ENCODE results near the gene SLC9A4.

Gene SLC9A4

DNA sequence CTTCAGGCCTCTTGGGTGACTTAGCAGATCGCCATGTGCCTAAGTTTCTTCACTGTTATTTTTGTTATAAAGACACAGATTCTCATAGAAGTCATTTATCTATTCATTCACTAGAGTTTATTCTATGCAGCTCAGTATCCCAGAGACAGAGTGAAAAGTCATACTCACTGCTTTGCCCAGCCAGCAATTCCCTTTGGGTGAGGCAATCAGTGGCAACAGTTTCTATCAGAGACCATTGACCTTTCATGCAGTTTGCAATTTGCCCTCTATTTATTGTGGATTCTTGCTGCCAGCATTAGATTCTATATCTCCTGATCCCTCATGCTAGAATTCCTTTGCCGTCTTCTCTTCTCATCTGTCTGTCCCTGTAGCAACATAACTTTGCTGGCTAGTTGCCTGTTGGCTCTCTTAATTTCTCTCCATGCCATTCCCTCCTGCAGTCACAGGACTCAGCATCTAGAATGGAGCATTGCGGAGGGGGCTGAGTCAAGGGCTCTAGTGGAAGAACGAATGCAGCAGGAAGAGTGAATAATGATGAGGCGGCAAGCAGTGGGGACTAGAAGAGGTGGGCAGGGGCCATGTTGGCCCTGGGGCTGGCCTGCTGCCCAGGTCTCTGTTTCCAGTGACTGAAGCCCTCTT, 12.2 kb downstream of the SLC9A4 start:
- H3K4me1 ChIP-seq (ENCODE audit: control insufficient read depth, insufficient read depth, low read length) = peaks cover 19% of the 10 kb centered on the region
- no peak for DNase-seq (ENCODE audit: low read depth)
- H3K9ac ChIP-seq (ENCODE audit: low read length) = no peak overlapping the region
- H3K9me3 ChIP-seq (ENCODE audit: control insufficient read depth, low read length) = peaks cover 1% of the 10 kb centered on the region
- no peaks in the 10 kb centered on the region for H3K36me3 ChIP-seq (ENCODE audit: control insufficient read depth, insufficient read depth, low read length, severe bottlenecking)
- H3K4me3 ChIP-seq (ENCODE audit: low read length) = peak overlapping the region; percentile 16
- peaks cover 9% of the 10 kb centered on the region for H3K27me3 ChIP-seq (replicated peaks; ENCODE audit: control insufficient read depth, insufficient read depth, low read length)

- no peaks in the 10 kb centered on the region for H3K36me3 ChIP-seq (ENCODE audit: control insufficient read depth, insufficient read depth, low read length, severe bottlenecking)
- H3K4me1 ChIP-seq (ENCODE audit: control insufficient read depth, insufficient read depth, low read length) = peaks cover 14% of the 10 kb centered on the region
- DNase-seq (ENCODE audit: low read depth) = no peak
- H3K9me3 ChIP-seq (ENCODE audit: control insufficient read depth, low read length) = peaks cover 5% of the 10 kb centered on the region
- H3K4me3 ChIP-seq (ENCODE audit: low read length) = no peak overlapping the region
- H3K9ac ChIP-seq (ENCODE audit: low read length) = no peak overlapping the region
- peaks cover 9% of the 10 kb centered on the region for H3K27me3 ChIP-seq (replicated peaks; ENCODE audit: control insufficient read depth, insufficient read depth, low read length)
Measured at GRCh38 chr2:102486941-102487702, 14.1 kb downstream of the SLC9A4 start.

DNA sequence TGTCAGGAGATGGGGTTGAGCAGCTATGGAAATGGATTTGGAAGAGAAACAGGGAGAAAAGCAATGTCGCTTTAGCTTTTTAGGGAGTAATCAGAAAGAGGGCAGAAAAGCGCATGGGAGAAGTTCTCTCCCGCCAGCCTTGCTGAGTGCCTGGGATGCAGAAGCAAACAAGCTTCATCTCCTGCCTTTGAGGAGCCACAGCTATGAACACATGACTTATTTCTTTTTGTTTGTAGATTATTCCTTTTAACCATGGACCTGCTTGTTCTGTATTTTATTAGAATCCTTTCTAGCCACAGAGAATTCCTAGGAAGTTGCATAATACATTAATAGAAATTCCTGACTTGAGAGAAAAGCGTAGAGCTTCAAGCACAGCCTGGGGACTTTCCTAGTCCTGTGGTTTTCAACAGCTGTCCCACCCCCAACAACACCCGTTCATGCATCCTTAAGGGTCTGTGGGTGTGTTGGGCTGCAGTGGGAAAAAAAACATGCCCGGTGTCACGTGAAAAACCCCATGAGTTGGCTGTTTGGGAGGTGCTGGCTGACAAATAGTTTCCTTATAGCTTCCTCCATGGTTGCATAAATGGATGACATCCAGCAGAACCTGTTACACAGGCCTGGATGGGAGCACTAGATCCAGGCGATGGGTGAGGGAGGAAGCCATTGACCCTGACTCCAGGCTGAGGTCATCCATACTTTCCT, 14.9 kb downstream of the SLC9A4 start:
- Histone ChIP-seq H3K4me3 (ENCODE audit: low read length) (no peak overlapping the region), H3K9ac (ENCODE audit: low read length) (no peak overlapping the region), H3K4me1 (ENCODE audit: control insufficient read depth, insufficient read depth, low read length) (peaks cover 14% of the 10 kb centered on the region), H3K36me3 (ENCODE audit: control insufficient read depth, insufficient read depth, low read length, severe bottlenecking) (no peaks in the 10 kb centered on the region), H3K9me3 (ENCODE audit: control insufficient read depth, low read length) (peaks cover 5% of the 10 kb centered on the region), H3K27me3 (replicated peaks; ENCODE audit: control insufficient read depth, insufficient read depth, low read length) (peaks cover 9% of the 10 kb centered on the region)
- DNase-seq (ENCODE audit: low read depth) = peak; percentile 15

DNA sequence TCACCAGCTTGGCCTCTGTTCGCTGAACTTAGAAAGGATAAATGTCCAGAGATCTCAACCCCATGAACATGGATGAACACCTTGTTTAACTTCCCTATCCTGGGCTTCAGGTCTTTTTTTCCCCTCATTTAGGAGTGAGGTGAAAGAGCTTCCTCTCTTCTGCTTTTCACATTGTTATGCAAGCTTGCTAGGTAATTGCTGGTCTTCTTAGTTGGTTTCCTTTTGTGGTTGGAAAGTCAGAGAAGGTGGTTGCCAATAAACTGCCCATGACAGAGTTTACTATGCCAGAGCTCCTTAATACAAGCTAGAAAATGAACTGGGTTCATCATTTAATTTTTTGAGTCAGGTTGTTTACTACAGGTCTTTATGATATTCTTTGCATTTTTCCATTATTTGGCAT, 16.6 kb downstream of the SLC9A4 start:
- Histone ChIP-seq H3K4me1 (ENCODE audit: control insufficient read depth, insufficient read depth, low read length) (peaks cover 13% of the 10 kb centered on the region), H3K9ac (ENCODE audit: low read length) (no peak overlapping the region), H3K4me3 (ENCODE audit: low read length) (no peak overlapping the region), H3K27me3 (replicated peaks; ENCODE audit: control insufficient read depth, insufficient read depth, low read length) (peaks cover 9% of the 10 kb centered on the region), H3K36me3 (ENCODE audit: control insufficient read depth, insufficient read depth, low read length, severe bottlenecking) (no peaks in the 10 kb centered on the region), H3K9me3 (ENCODE audit: control insufficient read depth, low read length) (peaks cover 18% of the 10 kb centered on the region)
- no peak for DNase-seq (ENCODE audit: low read depth)

DNA sequence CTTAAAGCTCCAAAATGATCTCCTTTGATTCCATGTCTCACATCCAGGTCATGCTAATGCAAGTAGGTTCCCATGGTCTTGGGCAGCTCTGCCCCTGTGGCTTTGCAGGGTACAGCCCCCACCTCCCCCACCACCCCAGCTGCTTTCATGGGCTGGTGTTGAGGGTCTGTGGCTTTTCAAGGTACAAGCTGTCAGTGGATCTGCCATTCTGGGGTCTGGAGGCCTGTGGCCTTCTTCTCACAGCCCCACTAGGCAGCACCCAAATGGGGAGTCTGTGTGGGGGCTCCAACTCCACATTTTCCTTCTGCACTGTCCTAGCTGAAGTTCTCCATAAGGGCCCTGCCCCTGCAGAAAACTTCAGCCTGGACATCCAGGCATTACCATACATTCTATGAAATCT, 19.0 kb downstream of the SLC9A4 start:
- Histone ChIP-seq H3K36me3 (ENCODE audit: control insufficient read depth, insufficient read depth, low read length, severe bottlenecking) (no peaks in the 10 kb centered on the region), H3K4me3 (ENCODE audit: low read length) (no peak overlapping the region), H3K27me3 (replicated peaks; ENCODE audit: control insufficient read depth, insufficient read depth, low read length) (no peaks in the 10 kb centered on the region), H3K9ac (ENCODE audit: low read length) (no peak overlapping the region), H3K4me1 (ENCODE audit: control insufficient read depth, insufficient read depth, low read length) (no peaks in the 10 kb centered on the region), H3K9me3 (ENCODE audit: control insufficient read depth, low read length) (peaks cover 34% of the 10 kb centered on the region)
- no peak for DNase-seq (ENCODE audit: low read depth)

- Histone ChIP-seq H3K9ac (ENCODE audit: low read length) (no peak overlapping the region), H3K9me3 (ENCODE audit: control insufficient read depth, low read length) (peaks cover 34% of the 10 kb centered on the region), H3K4me1 (ENCODE audit: control insufficient read depth, insufficient read depth, low read length) (no peaks in the 10 kb centered on the region), H3K27me3 (replicated peaks; ENCODE audit: control insufficient read depth, insufficient read depth, low read length) (peaks cover 8% of the 10 kb centered on the region), H3K36me3 (ENCODE audit: control insufficient read depth, insufficient read depth, low read length, severe bottlenecking) (no peaks in the 10 kb centered on the region), H3K4me3 (ENCODE audit: low read length) (no peak overlapping the region)
- no peak for DNase-seq (ENCODE audit: low read depth)
Measured at GRCh38 chr2:102494570-102494969, 21.5 kb downstream of the SLC9A4 start.

DNA sequence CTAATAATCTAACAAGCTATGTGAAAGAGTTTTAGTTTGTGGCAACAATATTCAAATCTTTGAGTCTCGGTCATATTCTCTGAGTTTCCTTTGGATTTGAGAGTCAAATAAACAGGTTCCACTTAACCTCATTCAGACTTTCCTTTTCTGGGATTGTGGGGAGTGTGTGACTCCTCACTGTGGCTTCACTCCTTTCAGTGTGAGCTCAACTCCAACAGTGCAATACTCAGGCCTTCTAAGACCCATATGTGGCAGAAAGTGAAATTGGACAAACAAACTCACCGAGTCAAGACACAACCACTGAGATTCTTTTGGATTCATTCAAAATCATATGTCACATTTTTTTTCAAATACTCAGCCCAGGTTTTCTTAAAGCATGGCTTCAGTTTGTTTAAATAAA, 25.4 kb downstream of the SLC9A4 start:
- no peak for DNase-seq (ENCODE audit: low read depth)
- H3K4me3 ChIP-seq (ENCODE audit: low read length) = no peak overlapping the region
- H3K4me1 ChIP-seq (ENCODE audit: control insufficient read depth, insufficient read depth, low read length) = no peaks in the 10 kb centered on the region

GRCh38 chr2:102499558-102499957, 26.5 kb downstream of the SLC9A4 start:
- H3K9ac ChIP-seq (ENCODE audit: low read length) = no peak overlapping the region
- no peaks in the 10 kb centered on the region for H3K4me1 ChIP-seq (ENCODE audit: control insufficient read depth, insufficient read depth, low read length)
- H3K4me3 ChIP-seq (ENCODE audit: low read length) = no peak overlapping the region
- H3K36me3 ChIP-seq (ENCODE audit: control insufficient read depth, insufficient read depth, low read length, severe bottlenecking) = no peaks in the 10 kb centered on the region
- DNase-seq (ENCODE audit: low read depth) = no peak
- H3K27me3 ChIP-seq (replicated peaks; ENCODE audit: control insufficient read depth, insufficient read depth, low read length) = peaks cover 19% of the 10 kb centered on the region
- H3K9me3 ChIP-seq (ENCODE audit: control insufficient read depth, low read length) = peaks cover 17% of the 10 kb centered on the region

More for the DNA sequence above, 25.4 kb downstream of the SLC9A4 start:
- H3K27me3 ChIP-seq (replicated peaks; ENCODE audit: control insufficient read depth, insufficient read depth, low read length) = peaks cover 15% of the 10 kb centered on the region
- peaks cover 27% of the 10 kb centered on the region for H3K9me3 ChIP-seq (ENCODE audit: control insufficient read depth, low read length)
- H3K36me3 ChIP-seq (ENCODE audit: control insufficient read depth, insufficient read depth, low read length, severe bottlenecking) = no peaks in the 10 kb centered on the region
- H3K9ac ChIP-seq (ENCODE audit: low read length) = no peak overlapping the region

GRCh38 chr2:102502576-102502975, 29.6 kb downstream of the SLC9A4 start:
- no peaks in the 10 kb centered on the region for H3K9me3 ChIP-seq (ENCODE audit: control insufficient read depth, low read length)
- H3K9ac ChIP-seq (ENCODE audit: low read length) = no peak overlapping the region
- H3K4me3 ChIP-seq (ENCODE audit: low read length) = no peak overlapping the region
- no peaks in the 10 kb centered on the region for H3K36me3 ChIP-seq (ENCODE audit: control insufficient read depth, insufficient read depth, low read length, severe bottlenecking)
- H3K27me3 ChIP-seq (replicated peaks; ENCODE audit: control insufficient read depth, insufficient read depth, low read length) = peaks cover 19% of the 10 kb centered on the region
- DNase-seq (ENCODE audit: low read depth) = no peak
- no peaks in the 10 kb centered on the region for H3K4me1 ChIP-seq (ENCODE audit: control insufficient read depth, insufficient read depth, low read length)

DNA sequence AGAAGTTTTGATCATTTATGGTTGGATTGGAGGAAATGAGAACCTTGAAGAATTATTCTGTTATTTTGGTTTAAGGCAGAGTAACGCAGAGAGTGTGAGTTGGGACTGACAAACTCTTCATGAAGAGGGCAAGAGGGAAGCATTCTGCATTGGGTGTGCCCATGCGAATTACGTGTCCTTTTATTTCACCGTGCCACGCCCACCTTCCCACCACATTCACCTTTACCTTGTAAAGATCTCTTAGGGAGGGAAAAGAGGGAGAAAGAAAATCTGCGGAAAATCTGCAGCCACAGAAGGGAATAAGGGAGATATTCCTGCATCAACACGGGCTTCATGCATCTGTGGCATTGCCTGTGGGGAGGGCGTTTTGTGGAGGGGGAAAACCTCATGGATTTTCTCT, 31.8 kb downstream of the SLC9A4 start:
- Histone ChIP-seq H3K9ac (ENCODE audit: low read length) (no peak overlapping the region), H3K27me3 (replicated peaks; ENCODE audit: control insufficient read depth, insufficient read depth, low read length) (peaks cover 9% of the 10 kb centered on the region), H3K4me1 (ENCODE audit: control insufficient read depth, insufficient read depth, low read length) (no peaks in the 10 kb centered on the region), H3K9me3 (ENCODE audit: control insufficient read depth, low read length) (no peaks in the 10 kb centered on the region), H3K36me3 (ENCODE audit: control insufficient read depth, insufficient read depth, low read length, severe bottlenecking) (no peaks in the 10 kb centered on the region), H3K4me3 (ENCODE audit: low read length) (no peak overlapping the region)
- DNase-seq (ENCODE audit: low read depth) = no peak

DNA sequence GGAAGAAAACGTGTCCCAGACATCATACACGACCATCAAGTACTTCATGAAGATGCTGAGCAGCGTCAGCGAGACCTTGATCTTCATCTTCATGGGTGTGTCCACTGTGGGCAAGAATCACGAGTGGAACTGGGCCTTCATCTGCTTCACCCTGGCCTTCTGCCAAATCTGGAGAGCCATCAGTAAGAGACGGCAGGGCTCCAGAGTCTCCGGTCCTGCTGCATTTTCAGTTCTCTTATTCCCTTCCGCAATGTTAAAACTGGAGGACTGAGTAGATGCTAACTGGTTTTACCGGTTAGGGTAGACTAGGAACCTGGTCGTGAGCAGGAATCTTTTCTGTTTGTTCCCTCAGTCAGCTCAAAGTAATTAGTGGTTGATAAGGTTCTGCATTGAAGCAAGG, 32.3 kb downstream of the SLC9A4 start:
- H3K4me3 ChIP-seq (ENCODE audit: low read length) = no peak overlapping the region
- DNase-seq (ENCODE audit: low read depth) = no peak
- no peaks in the 10 kb centered on the region for H3K4me1 ChIP-seq (ENCODE audit: control insufficient read depth, insufficient read depth, low read length)
- no peak overlapping the region for H3K9ac ChIP-seq (ENCODE audit: low read length)
- H3K27me3 ChIP-seq (replicated peaks; ENCODE audit: control insufficient read depth, insufficient read depth, low read length) = peaks cover 9% of the 10 kb centered on the region
- H3K36me3 ChIP-seq (ENCODE audit: control insufficient read depth, insufficient read depth, low read length, severe bottlenecking) = no peaks in the 10 kb centered on the region
- H3K9me3 ChIP-seq (ENCODE audit: control insufficient read depth, low read length) = no peaks in the 10 kb centered on the region
